PC-9 (cell line): ENCODE results near the gene CDO1. TPM values are rescaled to one million over a fixed set of nuclear protein-coding genes. Genes with fewer than 3 reads are reported as not detected.
A peak's percentile ranks its signal among the peaks of the same experiment; 100 is the strongest.

Source experiments
- BruUV-seq: library from RNA; stranded (reverse); fragments of 400-500 nt; replicated peaks from 2 replicates; lab custom pipeline; 2021; lab: Mats Ljungman, UMichigan
- CTCF ChIA-PET: fragments of 300-600 bp; sonication (Branson Sonifier 250); formaldehyde crosslinking; loops from one replicate; lab custom pipeline; 2022; ENCODE audit warnings: antibody characterized with exemption; lab: Charles Lee
- POLR2A ChIA-PET: fragments of 300-600 bp; sonication (Branson Sonifier 250); formaldehyde crosslinking; loops from one replicate; lab custom pipeline; 2022; ENCODE audit warnings: antibody characterized with exemption; ENCODE audit not compliant: unreplicated experiment; lab: Charles Lee
- DNase-seq, 2 experiments: peaks; one replicate each; pipeline versions ENCODE4 v3.0.0 to v3.0.0-alpha.2; 2015 to 2022; ENCODE audit warnings: mixed read lengths in 1 of 2
- H2AFZ ChIP-seq: fragments of 200-600 bp; sonication (generic); 2 replicates; pipeline ENCODE4 v1.8.1; 2017; ENCODE audit warnings: antibody characterized with exemption
- H3F3A ChIP-seq: fragments of 200-600 bp; sonication (generic); 2 replicates; pipeline ENCODE4 v1.8.1; 2017; ENCODE audit warnings: antibody characterized with exemption, mild to moderate bottlenecking, low read depth; ENCODE audit not compliant: insufficient read depth
- H3K27ac ChIP-seq: fragments of 200-600 bp; sonication (generic); 2 replicates; pipeline ENCODE4 v1.6.1; 2016; ENCODE audit warnings: mixed run types
- H3K27me3 ChIP-seq: fragments of 200-600 bp; sonication (generic); 2 replicates; pipeline ENCODE4 v1.6.1; 2016; ENCODE audit warnings: low read depth, mixed run types; ENCODE audit not compliant: insufficient read depth
- H3K36me3 ChIP-seq: fragments of 200-600 bp; sonication (generic); 2 replicates; pipeline ENCODE4 v1.6.1; 2016; ENCODE audit warnings: low read depth, mixed run types
- H3K4me1 ChIP-seq: fragments of 200-600 bp; sonication (generic); replicated peaks from 2 replicates; pipeline ENCODE4 v1.6.1; 2016; ENCODE audit warnings: mixed run types; ENCODE audit not compliant: insufficient read depth
- H3K4me2 ChIP-seq: fragments of 200-600 bp; sonication (generic); 2 replicates; pipeline ENCODE4 v1.6.1; 2017; ENCODE audit warnings: mixed run types
- H3K4me3 ChIP-seq: fragments of 200-600 bp; sonication (generic); 2 replicates; pipeline ENCODE4 v1.6.1; 2016; ENCODE audit warnings: mixed run types
- H3K79me2 ChIP-seq: fragments of 200-600 bp; sonication (generic); 2 replicates; pipeline ENCODE4 v1.6.1; 2017; ENCODE audit warnings: low read depth, mixed run types
- H3K9me2 ChIP-seq: fragments of 200-600 bp; sonication (generic); 2 replicates; pipeline ENCODE4 v1.8.1; 2017; ENCODE audit warnings: mild to moderate bottlenecking; ENCODE audit not compliant: insufficient read depth
- H3K9me3 ChIP-seq: fragments of 200-600 bp; sonication (generic); 2 replicates; pipeline ENCODE4 v1.8.1; 2016; ENCODE audit warnings: low read depth; ENCODE audit not compliant: insufficient read depth
- H4K20me1 ChIP-seq: fragments of 200-600 bp; sonication (generic); 2 replicates; pipeline ENCODE4 v1.8.1; 2017; ENCODE audit not compliant: insufficient read depth
- EZH2 ChIP-seq: fragments of 200-600 bp; sonication (generic); IDR thresholded peaks from 2 replicates; pipeline ENCODE4 v1.8.0; 2017; ENCODE audit warnings: antibody characterized with exemption, low read depth
- intact Hi-C: fragments of 100-400 bp; cut with micrococcal nuclease; formaldehyde crosslinking; loops from one replicate; pipeline ENCODE4 v1.10.0; 2022; ENCODE audit not compliant: unreplicated experiment
- total RNA-seq: library from RNA; stranded (reverse); gene quantifications from 2 replicates; pipeline ENCODE4 v1.2.3, GENCODE V29; 2021
- TF ChIP-seq, protein P1 (sequence below): fragments of 200-600 bp; sonication (generic); conservative IDR thresholded peaks from 2 replicates; pipeline ENCODE4 v1.6.1; 2017; ENCODE audit warnings: mixed run types, antibody characterized with exemption, mild to moderate bottlenecking, moderate library complexity

CDO1 gene
- total RNA-seq, 1 experiment from 2014 or later = not detected

- Histone ChIP-seq H4K20me1 (peaks cover 8% of the 10 kb centered on the region), H3K9me2 (no peaks in the 10 kb centered on the region), H3K27me3 (no peaks in the 10 kb centered on the region), H3K27ac (no peak overlapping the region), H2AFZ (no peak overlapping the region), H3K4me3 (no peak overlapping the region), H3F3A (no peaks in the 10 kb centered on the region), H3K79me2 (peaks cover 26% of the 10 kb centered on the region), H3K4me2 (no peak overlapping the region), H3K4me1 (peaks cover 12% of the 10 kb centered on the region), H3K36me3 (no peaks in the 10 kb centered on the region), H3K9me3 (no peaks in the 10 kb centered on the region; the same call in 1 of the 2 replicates)
- no TSS peak for BruUV-seq
- no peak for TF ChIP-seq EZH2
- TF ChIP-seq, protein P1, sequence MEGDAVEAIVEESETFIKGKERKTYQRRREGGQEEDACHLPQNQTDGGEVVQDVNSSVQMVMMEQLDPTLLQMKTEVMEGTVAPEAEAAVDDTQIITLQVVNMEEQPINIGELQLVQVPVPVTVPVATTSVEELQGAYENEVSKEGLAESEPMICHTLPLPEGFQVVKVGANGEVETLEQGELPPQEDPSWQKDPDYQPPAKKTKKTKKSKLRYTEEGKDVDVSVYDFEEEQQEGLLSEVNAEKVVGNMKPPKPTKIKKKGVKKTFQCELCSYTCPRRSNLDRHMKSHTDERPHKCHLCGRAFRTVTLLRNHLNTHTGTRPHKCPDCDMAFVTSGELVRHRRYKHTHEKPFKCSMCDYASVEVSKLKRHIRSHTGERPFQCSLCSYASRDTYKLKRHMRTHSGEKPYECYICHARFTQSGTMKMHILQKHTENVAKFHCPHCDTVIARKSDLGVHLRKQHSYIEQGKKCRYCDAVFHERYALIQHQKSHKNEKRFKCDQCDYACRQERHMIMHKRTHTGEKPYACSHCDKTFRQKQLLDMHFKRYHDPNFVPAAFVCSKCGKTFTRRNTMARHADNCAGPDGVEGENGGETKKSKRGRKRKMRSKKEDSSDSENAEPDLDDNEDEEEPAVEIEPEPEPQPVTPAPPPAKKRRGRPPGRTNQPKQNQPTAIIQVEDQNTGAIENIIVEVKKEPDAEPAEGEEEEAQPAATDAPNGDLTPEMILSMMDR = no peak
- POLR2A ChIA-PET = no interaction called here
- CTCF ChIA-PET = no interaction called here
- intact Hi-C loops = no loop called here
- no peak for DNase-seq
Measured at GRCh38 chr5:115847290-115847689, 30.8 kb upstream of the CDO1 start.

DNA sequence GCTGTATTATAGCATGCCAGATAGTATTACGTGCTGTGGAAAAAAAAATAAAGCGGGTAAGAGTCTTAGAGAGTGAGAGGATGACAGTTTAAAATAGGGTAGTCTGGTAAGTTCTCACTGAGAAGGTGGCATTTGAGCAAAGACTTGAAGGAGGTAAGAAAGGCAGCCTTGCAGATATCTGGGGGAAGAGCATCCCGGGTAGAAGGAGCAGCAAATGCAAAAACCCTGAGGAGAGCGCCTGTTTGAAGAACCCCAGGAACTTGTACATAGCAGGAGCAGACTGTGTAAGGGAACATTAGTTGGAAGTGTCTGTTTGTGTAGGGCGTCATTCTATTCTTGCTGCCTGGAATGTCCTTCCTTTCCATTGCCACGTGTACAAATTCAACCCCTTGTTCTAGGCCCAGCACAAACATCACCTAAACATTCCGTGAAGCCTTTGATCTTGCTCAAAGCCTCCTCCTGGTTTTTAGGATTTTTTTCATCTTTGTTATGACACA is 27.9 kb upstream of the CDO1 start:
- no peaks in the 10 kb centered on the region for H3K27me3 ChIP-seq
- ChIA-PET CTCF (no interaction called here), POLR2A (no interaction called here)
- H3K27ac ChIP-seq = no peak overlapping the region
- H3K4me3 ChIP-seq = no peak overlapping the region
- peaks cover 47% of the 10 kb centered on the region for H3K79me2 ChIP-seq
- no peaks in the 10 kb centered on the region for H3K9me2 ChIP-seq
- H3K36me3 ChIP-seq = no peaks in the 10 kb centered on the region
- BruUV-seq = no TSS peak
- peaks cover 8% of the 10 kb centered on the region for H4K20me1 ChIP-seq
- H3K4me1 ChIP-seq = peaks cover 24% of the 10 kb centered on the region
- no peak overlapping the region for H2AFZ ChIP-seq
- DNase-seq = no peak
- 0 out of 2 replicates have a peak overlapping the region, but pooled peaks have one; percentile 95 for H3K4me2 ChIP-seq
- no peaks in the 10 kb centered on the region for H3F3A ChIP-seq
- no peaks in the 10 kb centered on the region; the same call in 1 of the 2 replicates for H3K9me3 ChIP-seq
- no peak for TF ChIP-seq EZH2
- TF ChIP-seq, protein P1 = no peak
- intact Hi-C loops = loop anchor here (5.0 kb wide), 3 partner anchors 238 to 747 kb away; no protein-coding TSS in a partner anchor

DNA sequence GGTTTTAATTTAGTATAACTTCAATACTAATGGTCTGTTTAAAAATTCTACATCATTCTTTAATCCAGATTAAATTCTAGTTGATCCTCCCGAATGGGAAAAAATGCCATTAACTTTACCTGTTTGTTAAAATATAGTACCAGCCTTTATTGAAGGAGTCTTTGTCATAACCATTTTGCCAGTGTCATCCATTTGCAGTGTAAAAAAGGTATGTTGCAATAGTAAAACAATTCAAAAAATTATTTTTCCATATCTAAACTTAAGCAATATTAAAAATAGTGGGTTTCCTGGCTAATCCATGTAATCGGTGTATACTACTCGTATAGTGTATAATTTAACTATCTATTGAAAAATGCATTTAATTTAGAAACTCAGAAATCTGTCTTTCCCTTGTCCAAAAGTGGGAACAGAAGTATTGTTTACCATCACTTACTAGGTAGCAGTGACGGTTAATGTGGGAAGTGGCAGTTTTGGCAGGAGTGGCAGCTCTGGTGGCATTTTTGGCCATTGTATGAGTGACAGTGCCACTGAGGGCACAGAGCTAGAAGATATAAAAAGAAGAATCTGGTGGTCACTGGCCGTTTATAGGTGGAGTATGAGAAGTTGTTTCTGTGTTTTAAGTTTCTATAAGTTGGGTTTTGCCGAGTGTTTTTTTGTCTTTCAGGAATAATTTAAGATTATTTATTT is 27.1 kb upstream of the CDO1 start:
- Histone ChIP-seq H3F3A (no peaks in the 10 kb centered on the region), H3K4me2 (peak overlapping the region; percentile 95), H3K4me3 (peak overlapping the region; percentile 88), H3K9me3 (no peaks in the 10 kb centered on the region; the same call in 1 of the 2 replicates), H3K9me2 (no peaks in the 10 kb centered on the region), H3K79me2 (peaks cover 54% of the 10 kb centered on the region), H3K36me3 (no peaks in the 10 kb centered on the region), H3K27me3 (no peaks in the 10 kb centered on the region), H4K20me1 (peaks cover 13% of the 10 kb centered on the region), H3K4me1 (peaks cover 32% of the 10 kb centered on the region), H2AFZ (no peak overlapping the region), H3K27ac (no peak overlapping the region)
- DNase-seq = no peak
- intact Hi-C loops = loop anchor here (5.0 kb wide), 3 partner anchors 239 to 746 kb away; no protein-coding TSS in a partner anchor
- no TSS peak for BruUV-seq
- no peak for TF ChIP-seq EZH2
- TF ChIP-seq, protein P1 = no peak
- POLR2A ChIA-PET = no interaction called here
- CTCF ChIA-PET = no interaction called here
